ENCODE measurements around the gene SPRING1.

DNA sequence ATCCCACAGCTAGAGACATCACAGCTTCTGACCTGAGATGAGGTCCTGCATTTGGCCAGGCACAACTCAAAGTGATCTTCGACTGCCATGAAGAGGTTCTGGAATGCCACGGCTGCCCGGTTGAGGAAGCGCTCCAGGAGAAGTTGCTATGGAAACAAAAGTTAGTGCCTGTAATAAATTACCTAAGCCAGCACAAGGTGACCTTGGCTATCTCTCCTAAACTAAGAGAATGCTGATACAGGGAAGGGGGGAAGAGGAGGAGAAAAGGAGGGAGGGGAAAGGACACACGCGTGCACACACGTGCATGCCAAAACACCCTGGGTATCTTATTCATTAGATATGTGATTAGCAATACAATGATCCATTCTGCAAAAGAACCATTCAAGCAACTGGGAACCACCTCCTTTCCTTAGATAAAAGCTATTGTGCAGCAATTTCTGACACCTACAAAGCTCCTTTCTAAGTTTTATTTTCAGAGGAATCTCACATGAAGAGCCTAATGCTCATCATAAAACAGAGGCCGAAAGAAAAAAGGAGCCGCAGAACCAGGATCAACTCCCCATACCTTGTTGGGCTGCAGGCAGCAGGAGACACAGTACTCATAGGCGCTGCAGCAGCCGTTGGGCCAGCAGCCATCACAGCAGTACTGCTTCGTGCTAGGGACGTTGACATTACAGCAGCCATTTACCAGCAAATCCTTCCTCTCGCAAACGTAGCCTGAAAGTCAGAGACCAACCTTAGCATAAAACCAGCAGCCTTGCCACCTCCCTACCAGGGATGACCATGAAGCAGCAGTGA is 17.9 kb downstream of the SPRING1 start:
- TF ChIP-seq, protein P1, sequence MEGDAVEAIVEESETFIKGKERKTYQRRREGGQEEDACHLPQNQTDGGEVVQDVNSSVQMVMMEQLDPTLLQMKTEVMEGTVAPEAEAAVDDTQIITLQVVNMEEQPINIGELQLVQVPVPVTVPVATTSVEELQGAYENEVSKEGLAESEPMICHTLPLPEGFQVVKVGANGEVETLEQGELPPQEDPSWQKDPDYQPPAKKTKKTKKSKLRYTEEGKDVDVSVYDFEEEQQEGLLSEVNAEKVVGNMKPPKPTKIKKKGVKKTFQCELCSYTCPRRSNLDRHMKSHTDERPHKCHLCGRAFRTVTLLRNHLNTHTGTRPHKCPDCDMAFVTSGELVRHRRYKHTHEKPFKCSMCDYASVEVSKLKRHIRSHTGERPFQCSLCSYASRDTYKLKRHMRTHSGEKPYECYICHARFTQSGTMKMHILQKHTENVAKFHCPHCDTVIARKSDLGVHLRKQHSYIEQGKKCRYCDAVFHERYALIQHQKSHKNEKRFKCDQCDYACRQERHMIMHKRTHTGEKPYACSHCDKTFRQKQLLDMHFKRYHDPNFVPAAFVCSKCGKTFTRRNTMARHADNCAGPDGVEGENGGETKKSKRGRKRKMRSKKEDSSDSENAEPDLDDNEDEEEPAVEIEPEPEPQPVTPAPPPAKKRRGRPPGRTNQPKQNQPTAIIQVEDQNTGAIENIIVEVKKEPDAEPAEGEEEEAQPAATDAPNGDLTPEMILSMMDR (IDR thresholded peaks at IDR 0.05): no peak
- TF ChIP-seq POLR2AphosphoS5 (IDR thresholded peaks at IDR 0.05): no peak
- TF ChIP-seq POLR2A (IDR thresholded peaks at IDR 0.05): no peak

Data from transverse colon (tissue), 4 donors.